A549 treated with AZD9567 at 1 μM for 4 hours (cell line): ENCODE results near the gene SEC31A. TPM values are rescaled to one million over a fixed set of nuclear protein-coding genes. Genes with fewer than 3 reads are reported as not detected.

Experiments used
- total RNA-seq: library from RNA; stranded (reverse); fragments of 200-300 nt; extraction: Qiagen RNA extraction; gene quantifications from 5 replicates; pipeline ENCODE4 v1.2.3, GENCODE V29; 2022; ENCODE audit not compliant: insufficient read depth

The SEC31A gene, protein sequence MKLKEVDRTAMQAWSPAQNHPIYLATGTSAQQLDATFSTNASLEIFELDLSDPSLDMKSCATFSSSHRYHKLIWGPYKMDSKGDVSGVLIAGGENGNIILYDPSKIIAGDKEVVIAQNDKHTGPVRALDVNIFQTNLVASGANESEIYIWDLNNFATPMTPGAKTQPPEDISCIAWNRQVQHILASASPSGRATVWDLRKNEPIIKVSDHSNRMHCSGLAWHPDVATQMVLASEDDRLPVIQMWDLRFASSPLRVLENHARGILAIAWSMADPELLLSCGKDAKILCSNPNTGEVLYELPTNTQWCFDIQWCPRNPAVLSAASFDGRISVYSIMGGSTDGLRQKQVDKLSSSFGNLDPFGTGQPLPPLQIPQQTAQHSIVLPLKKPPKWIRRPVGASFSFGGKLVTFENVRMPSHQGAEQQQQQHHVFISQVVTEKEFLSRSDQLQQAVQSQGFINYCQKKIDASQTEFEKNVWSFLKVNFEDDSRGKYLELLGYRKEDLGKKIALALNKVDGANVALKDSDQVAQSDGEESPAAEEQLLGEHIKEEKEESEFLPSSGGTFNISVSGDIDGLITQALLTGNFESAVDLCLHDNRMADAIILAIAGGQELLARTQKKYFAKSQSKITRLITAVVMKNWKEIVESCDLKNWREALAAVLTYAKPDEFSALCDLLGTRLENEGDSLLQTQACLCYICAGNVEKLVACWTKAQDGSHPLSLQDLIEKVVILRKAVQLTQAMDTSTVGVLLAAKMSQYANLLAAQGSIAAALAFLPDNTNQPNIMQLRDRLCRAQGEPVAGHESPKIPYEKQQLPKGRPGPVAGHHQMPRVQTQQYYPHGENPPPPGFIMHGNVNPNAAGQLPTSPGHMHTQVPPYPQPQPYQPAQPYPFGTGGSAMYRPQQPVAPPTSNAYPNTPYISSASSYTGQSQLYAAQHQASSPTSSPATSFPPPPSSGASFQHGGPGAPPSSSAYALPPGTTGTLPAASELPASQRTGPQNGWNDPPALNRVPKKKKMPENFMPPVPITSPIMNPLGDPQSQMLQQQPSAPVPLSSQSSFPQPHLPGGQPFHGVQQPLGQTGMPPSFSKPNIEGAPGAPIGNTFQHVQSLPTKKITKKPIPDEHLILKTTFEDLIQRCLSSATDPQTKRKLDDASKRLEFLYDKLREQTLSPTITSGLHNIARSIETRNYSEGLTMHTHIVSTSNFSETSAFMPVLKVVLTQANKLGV
- total RNA-seq, result 80.3 to 87.2 TPM (median 84.4 TPM) in 5 replicates

GRCh38 chr4:82890901-82891706 lies at the start of gene SEC31A:
Gene SEC31A, minus strand, starts transcription at chr4:82891153. Its CDS starts 9,217 bp downstream, at chr4:82881936.

GRCh38 chr4:82900411-82901182 lies 9.6 kb upstream of the SEC31A start, which contains the start of gene THAP9:
Gene THAP9, plus strand, starts transcription at chr4:82900735. Its CDS starts 68 bp downstream, at chr4:82900803.

GRCh38 chr4:82798168-82799005 lies 92.6 kb downstream of the SEC31A start, which contains the start of gene SCD5:
Gene SCD5, minus strand, starts transcription at chr4:82798796. Its CDS starts 259 bp downstream, at chr4:82798537.

Other genes with a start within 250 kb of the SEC31A start
- gene SCD5, start 92.4 kb downstream of the SEC31A start, total RNA-seq, result 5.6 to 7.3 TPM (median 5.9 TPM) in 5 replicates
- 1.4 to 5.0 TPM (median 1.7 TPM) in 5 replicates for gene THAP9, start 9.6 kb upstream of the SEC31A start, total RNA-seq
- gene LIN54, start 119.7 kb upstream of the SEC31A start, total RNA-seq, result 5.7 to 8.7 TPM (median 7.1 TPM) in 5 replicates
- gene COPS4, start 144.0 kb upstream of the SEC31A start, total RNA-seq, result 22.5 to 31.1 TPM (median 24.3 TPM) in 5 replicates
- gene PLAC8, start 223.6 kb upstream of the SEC31A start, total RNA-seq, result 0.84 to 1.3 TPM (median 1.2 TPM) in 4 of 5 replicates, not detected in the other